Psoas muscle (tissue), 8 donors: ENCODE data around the gene APOBEC3A. TPM values are rescaled to one million over a fixed set of nuclear protein-coding genes. Genes with fewer than 3 reads are reported as not detected.
"Not testable (repeated sequence)": the region's sequence is repeated elsewhere in the genome, so short reads cannot be mapped to it uniquely, and the experiment has no call there.

Source experiments
- ATAC-seq, 4 donors: fragments of 200-7000 bp; cut with Tn5 transposase; one replicate each; pipeline ENCODE4 v1.9.1; 2020; ENCODE audit warnings: moderate library complexity in 3 of 4, mild to moderate bottlenecking in 2 of 4
- DNase-seq, 2 donors: peaks; one replicate each; pipeline ENCODE4 v3.0.0-alpha.2; 2020
- H3K27ac ChIP-seq: fragments of 200-600 bp; one replicate; pipeline ENCODE4 v1.8.0; 2022
- H3K27me3 ChIP-seq, 3 donors: fragments of 200-600 bp in 1 of 3; one replicate each; pipeline versions ENCODE4 v1.6.1 to v1.8.0; 2013 to 2022; ENCODE audit warnings: low read length in 2 of 3, mild to moderate bottlenecking in 2 of 3, moderate library complexity in 1 of 3; ENCODE audit not compliant: insufficient read depth in 3 of 3
- H3K36me3 ChIP-seq, 2 donors: fragments of 200-600 bp in 1 of 2; one replicate each; pipeline versions ENCODE4 v1.6.1 to v1.8.0; 2013 to 2022; ENCODE audit warnings: low read depth in 1 of 2, mild to moderate bottlenecking in 1 of 2, moderate library complexity in 1 of 2; ENCODE audit not compliant: insufficient read depth in 1 of 2
- H3K4me1 ChIP-seq: fragments of 200-600 bp; one replicate; pipeline ENCODE4 v1.8.0; 2022
- H3K4me3 ChIP-seq: fragments of 200-600 bp; one replicate; pipeline ENCODE4 v1.8.0; 2022; ENCODE audit warnings: mild to moderate bottlenecking
- H3K9me3 ChIP-seq: fragments of 200-600 bp; one replicate; pipeline ENCODE4 v1.8.0; 2022
- CTCF ChIP-seq: fragments of 200-600 bp; IDR thresholded peaks from one replicate; pipeline ENCODE4 v1.8.0; 2022; ENCODE audit warnings: antibody characterized with exemption
- WGBS, 3 donors: extraction: QIAGEN DNeasy Blood & Tissue Kit; methylation state at CpG; one replicate each; pipeline versions ENCODE4 v1.1.6 to v1.1.7; 2013; 5-methylcytosine and 5-hydroxymethylcytosine counted together
- intact Hi-C, 2 donors: fragments of 100-400 bp; cut with DNase I; formaldehyde crosslinking; loops; one replicate each; pipeline versions ENCODE4 v1.11.0 to v1.14.2; 2022
- polyA plus RNA-seq, 3 donors: library from polyadenylated mRNA; stranded (reverse); fragments of 200-250 nt; gene quantifications; one replicate each; pipeline ENCODE4 v1.2.3, GENCODE V29; 2013
- total RNA-seq, 4 donors: library from RNA; stranded (reverse); fragmentation: NEBNext Ultra II Directional in 2 of 4; extraction: Animal tissue kit (Norgen Biotek cat#: 25700) in 2 of 4; gene quantifications; one replicate each; pipeline versions ENCODE4 v1.2.1 to v1.2.4, GENCODE V29; 2021 to 2023
- donor health status: healthy with polysubstance abuse.
- donor health status: DM: no; HTN: no; CAD: no; lungs with moderate emphysema.
- donor health status: Bipolar disorder and iron deficiency.
- donor health status: healthy.
- donor health status: DM: yes; HTN: yes; CAD: no.
- donor health status: DM: no; HTN: no; CAD: no.
- donor health status: DM: no; HTN: no; CAD: no.
- donor health status: DM: yes; HTN: yes; CAD: no.

Gene APOBEC3A
- total and polyA plus RNA-seq, 7 donors, result 0.09 to 0.76 (median 0.22) TPM; not detected in 1

- Histone ChIP-seq H3K36me3 (no peaks in the 10 kb centered on the region), H3K27me3 (peaks cover 0 to 77% (median 12%) of the 10 kb centered on the region in 3 donors), H3K4me1 (no peaks in the 10 kb centered on the region), H3K9me3 (no peaks in the 10 kb centered on the region), H3K4me3 (no peak overlapping the region), H3K27ac (no peak overlapping the region)
- no peak for ATAC-seq
- intact Hi-C loops, result no loop called here
- WGBS, 3 donors, result 70 to 75% (median 74%) methylated on average over 3 of the region's 3 CpGs
- TF ChIP-seq CTCF, result no peak
- DNase-seq, result no peak
Measured at GRCh38 chr22:38943882-38944281, 13.5 kb upstream of the APOBEC3A start.

GRCh38 chr22:38944653-38945052 lies 12.8 kb upstream of the APOBEC3A start:
- Histone ChIP-seq H3K4me1 (no peaks in the 10 kb centered on the region), H3K9me3 (no peaks in the 10 kb centered on the region), H3K27ac (no peak overlapping the region), H3K36me3 (no peaks in the 10 kb centered on the region), H3K4me3 (no peak overlapping the region), H3K27me3 (peaks cover 0 to 70% (median 10%) of the 10 kb centered on the region in 3 donors)
- intact Hi-C loops, result no loop called here
- ATAC-seq (no peak), DNase-seq (no peak)
- 80 to 83% (median 82%) methylated on average over 7 of the region's 7 CpGs for WGBS, 3 donors
- no peak for TF ChIP-seq CTCF

- intact Hi-C loops, H3K36me3 ChIP-seq, ATAC-seq, H3K4me3 ChIP-seq, H3K27ac ChIP-seq, H3K4me1 ChIP-seq, H3K9me3 ChIP-seq, DNase-seq: not testable (repeated sequence)
- peaks cover 0 to 65% (median 9%) of the 10 kb centered on the region in 3 donors for H3K27me3 ChIP-seq
Measured at GRCh38 chr22:38945706-38946338, 11.6 kb upstream of the APOBEC3A start.

GRCh38 chr22:38946771-38947170 lies 10.6 kb upstream of the APOBEC3A start:
- WGBS, 3 donors, result 59 to 68% (median 66%) methylated on average over 8 of the region's 8 CpGs
- H3K9me3 ChIP-seq, result no peaks in the 10 kb centered on the region
- no peaks in the 10 kb centered on the region for H3K4me1 ChIP-seq
- no peaks in the 10 kb centered on the region for H3K36me3 ChIP-seq
- intact Hi-C loops, result no loop called here
- H3K27me3 ChIP-seq, result peaks cover 0 to 55% (median 7%) of the 10 kb centered on the region in 3 donors
- no peak overlapping the region for H3K4me3 ChIP-seq
- ATAC-seq (no peak), DNase-seq (no peak)
- no peak for TF ChIP-seq CTCF
- no peak overlapping the region for H3K27ac ChIP-seq

GRCh38 chr22:38947321-38948140 lies 9.9 kb upstream of the APOBEC3A start:
- no peak for TF ChIP-seq CTCF
- Histone ChIP-seq H3K9me3 (no peaks in the 10 kb centered on the region), H3K36me3 (no peaks in the 10 kb centered on the region), H3K4me1 (no peaks in the 10 kb centered on the region), H3K4me3 (no peak overlapping the region), H3K27me3 (peaks cover 0 to 52% (median 4%) of the 10 kb centered on the region in 3 donors), H3K27ac (no peak overlapping the region)
- WGBS, 3 donors, result 60 to 65% (median 61%) methylated on average over 14 of the region's 14 CpGs
- ATAC-seq, result no peak
- DNase-seq, result no peak
- intact Hi-C loops, result no loop called here
